Measurements from ENCODE around the gene ING3. TPM values are rescaled to one million over a fixed set of nuclear protein-coding genes. Genes with fewer than 3 reads are reported as not detected.

Gene ING3
- total and polyA plus RNA-seq, 9 of the 15 experiments (the other 6 are each of a cell fraction or from before 2014, with no cell fraction given), result 22.8 to 233 (median 50.4) TPM

- TF ChIP-seq SMC3 (conservative IDR thresholded peaks at IDR 0.05; ENCODE audit: insufficient read depth, low read depth, low read length), result no peak
- TF ChIP-seq ARNT (IDR thresholded peaks at IDR 0.05), result 0 out of 4 replicates have a peak, but pooled peaks of 1 of the 2 experiments have one; percentile 55
- peak; percentile 41 for TF ChIP-seq ELF1 (tag; IDR thresholded peaks at IDR 0.05)
- no peak for TF ChIP-seq PCBP1 (IDR thresholded peaks at IDR 0.05; ENCODE audit: low read depth, low read length, poor library complexity, severe bottlenecking)
- no peak for TF ChIP-seq ZNF436 (CRISPR knock-in tag; IDR thresholded peaks at IDR 0.05)
- TF ChIP-seq MBD2 (IDR thresholded peaks at IDR 0.05; ENCODE audit: borderline replicate concordance, low read depth), result no peak
- no peak for TF ChIP-seq ZBTB26 (CRISPR knock-in tag; IDR thresholded peaks at IDR 0.05)
- no peak for TF ChIP-seq CBX3 (IDR thresholded peaks at IDR 0.05; ENCODE audit: borderline replicate concordance in 1 of 2, low read length in 2 of 2)
- TF ChIP-seq JUND (IDR thresholded peaks at IDR 0.05; ENCODE audit: borderline replicate concordance, low read depth, low read length), result no peak
- TF ChIP-seq JUND (tag; IDR thresholded peaks at IDR 0.05; ENCODE audit: borderline replicate concordance, low read depth, low read length), result no peak
- no peak for TF ChIP-seq PCBP2 (IDR thresholded peaks at IDR 0.05; ENCODE audit: low read depth, low read length, poor library complexity, severe bottlenecking)
- TF ChIP-seq CCAR2 (IDR thresholded peaks at IDR 0.05; ENCODE audit: low read depth, low read length), result no peak
- TF ChIP-seq RFX5 (IDR thresholded peaks at IDR 0.05; ENCODE audit: low read depth, low read length), result no peak
- TF ChIP-seq NBN (IDR thresholded peaks at IDR 0.05; ENCODE audit: low read depth), result 0 out of 2 replicates have a peak, but pooled peaks have one; percentile 13
- no peak for TF ChIP-seq ZNF444 (CRISPR knock-in tag; IDR thresholded peaks at IDR 0.05)
- TF ChIP-seq TCF3 (CRISPR knock-in tag; IDR thresholded peaks at IDR 0.05), result 0 out of 2 replicates have a peak, but pooled peaks have one; percentile 3
- TF ChIP-seq TEAD1 (CRISPR knock-in tag; IDR thresholded peaks at IDR 0.05), result no peak
- TF ChIP-seq NFE2L1 (tag; IDR thresholded peaks at IDR 0.05; ENCODE audit: borderline replicate concordance, low read depth), result no peak
- TF ChIP-seq PRPF4 (IDR thresholded peaks at IDR 0.05; ENCODE audit: insufficient read depth, low read depth, low read length, poor library complexity, severe bottlenecking), result no peak
- no peak for TF ChIP-seq STAT5B (CRISPR knock-in tag; IDR thresholded peaks at IDR 0.05)
- no peak for TF ChIP-seq RBM34 (IDR thresholded peaks at IDR 0.05; ENCODE audit: borderline replicate concordance, insufficient read depth, low read length)
- TF ChIP-seq MCM2 (IDR thresholded peaks at IDR 0.05; ENCODE audit: low read depth), result no peak
- no peak for TF ChIP-seq DLX4 (CRISPR knock-in tag; IDR thresholded peaks at IDR 0.05)
- TF ChIP-seq CCNT2 (IDR thresholded peaks at IDR 0.05; ENCODE audit: borderline replicate concordance, extremely low read depth, insufficient read length, low read depth, low read length), result no peak
Measured at GRCh38 chr7:120951309-120951699, 727 bp downstream of the ING3 start (continued).
